Left hindlimb (tissue), 1 donor: Measurements from ENCODE around the gene GPR84.

Source experiments
- DNase-seq: peaks from one replicate; pipeline ENCODE4 v3.0.0-alpha.2; 2018

Gene GPR84

GRCh38 chr12:54373649-54374561 is 9.6 kb upstream of the GPR84 start:
- no peak for DNase-seq

DNA sequence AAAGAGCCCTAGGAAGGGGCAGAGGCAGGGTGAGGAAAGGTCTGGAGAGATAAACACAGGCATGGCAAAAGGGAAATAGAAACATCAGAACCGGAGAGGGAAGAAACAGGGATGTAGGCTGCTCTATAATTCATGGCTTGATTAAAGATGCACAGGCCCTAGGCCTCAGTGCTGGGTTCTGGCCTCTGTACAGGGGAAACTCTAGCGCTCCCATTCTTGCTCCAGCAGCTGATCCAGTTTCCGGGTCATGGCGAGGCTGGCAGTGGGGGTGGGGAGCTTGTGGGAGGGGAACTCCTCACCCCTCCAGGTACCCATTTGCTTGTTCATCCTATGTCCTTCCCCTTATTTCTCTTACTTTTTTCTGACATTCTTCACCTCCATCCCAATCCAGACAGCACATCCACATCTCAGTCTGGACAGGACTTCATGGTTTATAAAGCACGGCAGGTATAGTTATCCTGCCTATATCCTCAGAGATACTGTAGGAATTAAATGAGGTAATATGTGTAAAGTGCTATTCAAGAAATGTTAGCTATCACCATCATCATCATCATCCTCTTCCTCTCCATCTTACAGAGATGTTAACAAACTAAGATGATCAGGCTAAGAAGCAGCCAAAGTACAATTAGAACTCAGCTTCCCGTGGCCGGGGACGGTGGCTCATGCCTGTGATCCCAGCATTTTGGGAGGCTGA is 8.0 kb upstream of the GPR84 start:
- DNase-seq, result no peak

GRCh38 chr12:54371328-54372112 is 7.2 kb upstream of the GPR84 start:
- peak; percentile 83 for DNase-seq

GRCh38 chr12:54370171-54370730 is 6.0 kb upstream of the GPR84 start:
- peak; percentile 88 for DNase-seq

GRCh38 chr12:54369597-54370131 is 5.4 kb upstream of the GPR84 start:
- no peak for DNase-seq

DNA sequence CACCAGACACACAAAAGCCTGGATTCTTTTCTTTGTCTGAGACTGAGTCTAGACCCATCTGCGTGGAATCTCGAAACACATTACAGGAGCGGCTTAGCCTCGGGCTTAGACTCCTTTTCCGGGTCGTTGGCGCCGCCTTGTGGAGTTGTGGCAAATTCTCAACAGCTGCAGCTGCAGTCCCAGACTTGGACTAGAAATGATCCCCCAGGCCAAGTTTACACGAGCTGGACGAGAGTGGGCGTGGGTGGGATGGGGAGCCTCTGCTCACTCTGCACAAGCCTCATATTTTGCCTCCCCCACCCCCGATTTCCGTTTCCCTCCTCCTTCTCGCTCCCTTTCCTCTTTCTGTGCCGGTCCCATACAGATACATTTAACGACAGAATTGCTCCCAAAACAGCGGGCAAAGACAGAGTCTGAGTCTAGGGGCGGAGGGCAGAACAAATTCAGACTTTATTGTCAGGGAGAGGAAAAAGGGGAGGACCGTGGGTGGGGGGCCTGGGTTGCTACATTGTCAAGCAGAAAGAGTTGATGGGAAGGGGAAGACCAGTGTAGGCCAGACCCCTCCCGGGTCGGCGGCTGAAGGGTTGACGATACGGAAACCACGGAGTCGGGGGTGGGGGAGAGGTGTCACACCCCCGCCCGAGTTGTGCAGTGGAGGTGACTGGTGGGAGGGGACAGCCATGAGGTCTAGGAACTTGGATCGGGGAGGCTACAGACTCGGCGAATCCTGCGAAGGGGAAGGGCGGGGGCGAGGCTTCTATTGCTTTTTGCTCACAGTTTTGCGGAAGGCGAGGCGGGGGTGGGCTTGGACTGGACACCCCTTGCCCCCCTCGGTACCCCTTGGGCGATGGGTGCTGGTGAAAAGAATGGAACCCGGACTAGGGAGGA is 4.7 kb upstream of the GPR84 start:
- DNase-seq, result peak; percentile 95

DNA sequence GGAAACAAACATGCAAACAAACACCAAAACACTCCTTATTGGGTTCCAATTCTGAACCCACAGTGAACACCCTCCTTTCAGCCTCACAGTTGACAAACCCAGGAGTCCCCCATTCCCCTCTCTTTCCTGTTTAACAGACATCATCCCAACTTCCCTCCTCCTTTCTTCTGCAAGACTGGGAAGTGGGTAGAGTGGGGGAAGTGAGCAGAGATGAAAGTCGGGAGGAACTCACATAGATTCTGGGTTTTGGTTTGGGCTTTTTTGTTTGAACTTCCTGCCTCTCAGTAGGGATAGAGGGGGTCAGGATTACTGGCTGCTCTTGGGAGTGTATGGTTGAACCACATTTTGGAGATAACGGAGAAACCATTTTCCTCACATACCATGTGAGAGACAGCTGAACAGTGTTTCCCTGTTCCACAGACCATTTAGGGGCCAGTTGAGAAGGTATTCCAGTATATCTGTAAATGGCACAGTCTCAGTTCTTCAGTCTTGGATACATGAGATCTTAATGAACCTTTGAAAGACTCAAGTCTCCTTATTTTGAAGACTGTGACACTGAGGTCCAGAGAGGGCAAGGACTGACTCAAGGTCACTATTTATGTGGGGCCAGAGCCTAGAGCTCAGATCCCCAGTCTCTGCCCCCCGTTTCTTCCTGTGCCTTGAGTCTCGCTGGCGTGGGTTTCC is 3.9 kb upstream of the GPR84 start:
- DNase-seq, result no peak

DNA sequence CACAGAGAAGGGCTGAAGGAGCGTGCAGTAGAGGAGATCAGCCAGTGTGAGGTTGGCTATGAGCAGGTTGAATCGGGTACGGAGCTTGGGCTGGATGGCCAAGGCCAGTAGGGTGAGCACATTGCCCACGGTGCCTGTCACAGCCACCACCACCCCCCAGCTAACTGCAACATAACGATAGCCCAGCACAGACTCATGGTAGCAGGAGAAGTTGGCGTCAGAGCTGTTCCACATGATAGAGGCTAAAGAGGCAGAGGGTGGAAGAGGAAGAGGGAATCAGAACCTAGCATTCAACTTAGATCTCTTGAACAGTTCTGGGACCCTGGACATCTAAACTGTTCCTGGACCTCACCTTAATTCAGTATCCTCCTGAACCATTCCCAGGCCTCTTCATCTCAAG is 668 bp downstream of the GPR84 start:
- no peak for DNase-seq

DNA sequence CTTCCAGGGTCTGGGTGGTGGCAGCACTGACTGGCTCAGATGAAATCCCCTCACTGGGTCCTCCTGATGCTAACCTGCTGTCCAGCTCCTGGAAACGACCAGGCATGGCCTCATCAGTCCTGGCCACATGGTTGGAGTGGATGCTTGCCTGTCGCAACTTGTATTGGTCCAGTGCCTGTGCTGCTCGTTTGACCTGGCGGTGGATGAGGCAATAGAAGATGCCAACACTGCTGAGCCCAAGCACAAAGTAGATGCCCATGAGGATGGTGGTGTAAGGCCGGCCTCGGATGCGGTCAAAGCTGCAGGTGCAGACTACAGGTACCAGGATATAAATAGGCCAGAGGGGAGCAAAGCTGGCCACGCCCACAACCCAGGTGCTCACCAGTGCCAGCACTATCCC is 1.2 kb downstream of the GPR84 start:
- DNase-seq, result no peak

DNA sequence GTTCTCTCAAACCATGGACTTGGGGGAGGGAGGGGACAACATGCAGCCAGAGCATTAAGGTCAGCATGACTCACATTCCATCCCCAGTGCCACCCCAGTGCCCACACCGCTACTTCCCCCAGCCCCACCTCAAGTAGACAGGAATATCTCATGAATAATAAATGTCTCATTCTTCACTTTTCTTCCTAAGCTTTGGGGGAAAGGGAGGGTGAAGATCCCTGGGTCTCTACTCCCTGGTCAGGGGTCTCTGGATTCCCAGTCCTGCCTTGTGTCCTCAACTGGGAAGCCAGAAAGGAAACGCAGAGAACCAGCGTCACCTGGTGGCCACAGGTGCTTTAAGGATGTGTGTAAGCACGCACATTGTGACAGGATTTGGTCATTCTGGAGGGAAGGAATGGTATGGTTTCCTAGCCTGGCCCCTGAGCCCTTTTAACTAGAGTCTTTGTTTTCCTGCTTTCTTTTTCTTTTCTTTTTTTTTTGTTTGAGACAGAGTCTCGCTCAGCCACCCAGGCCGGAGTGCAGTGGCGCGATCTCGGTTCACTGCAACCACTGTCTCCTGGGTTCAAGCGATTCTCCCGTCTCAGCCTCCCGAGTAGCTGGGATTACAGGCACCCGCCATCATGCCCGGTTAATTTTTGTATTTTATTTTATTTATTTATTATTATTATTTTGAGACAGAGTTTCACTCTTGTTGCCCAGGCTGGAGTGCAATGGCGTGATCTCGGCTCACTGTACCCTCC is 3.4 kb downstream of the GPR84 start:
- no peak for DNase-seq

DNA sequence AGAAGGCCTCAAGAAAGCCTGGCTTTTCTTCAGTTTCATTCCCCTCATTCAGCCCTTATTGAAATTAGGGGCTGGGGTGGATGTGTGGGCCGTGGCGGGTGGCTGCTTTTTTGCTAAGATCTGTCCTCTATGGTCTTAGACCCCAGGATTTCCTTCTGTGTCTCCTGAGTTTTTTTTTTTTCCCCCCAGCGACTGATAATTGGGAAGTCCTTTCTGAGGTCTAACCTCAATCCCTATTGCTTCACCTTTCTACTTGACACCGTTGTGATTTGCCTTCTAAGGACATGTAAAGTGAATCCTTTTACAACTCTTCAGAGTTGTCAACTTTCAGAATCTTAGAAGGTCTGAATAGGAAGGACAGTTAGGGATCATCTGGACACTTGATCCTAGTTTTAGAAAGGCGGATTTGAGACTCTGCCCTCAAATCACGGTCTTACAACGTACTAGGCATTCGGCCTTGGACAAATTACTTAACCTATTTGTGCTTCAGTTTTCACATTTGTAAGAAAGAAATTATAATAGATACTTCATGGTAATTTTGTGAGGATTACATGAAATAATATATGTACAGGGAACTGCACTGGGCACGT is 4.4 kb downstream of the GPR84 start:
- DNase-seq, result no peak

- peak; percentile 98 for DNase-seq
These were observed 5.1 kb downstream of the GPR84 start for GRCh38 chr12:54358945-54359761.

GRCh38 chr12:54358191-54358944 is 5.9 kb downstream of the GPR84 start:
- no peak for DNase-seq

GRCh38 chr12:54357506-54358190 is 6.6 kb downstream of the GPR84 start:
- DNase-seq, result no peak

DNA sequence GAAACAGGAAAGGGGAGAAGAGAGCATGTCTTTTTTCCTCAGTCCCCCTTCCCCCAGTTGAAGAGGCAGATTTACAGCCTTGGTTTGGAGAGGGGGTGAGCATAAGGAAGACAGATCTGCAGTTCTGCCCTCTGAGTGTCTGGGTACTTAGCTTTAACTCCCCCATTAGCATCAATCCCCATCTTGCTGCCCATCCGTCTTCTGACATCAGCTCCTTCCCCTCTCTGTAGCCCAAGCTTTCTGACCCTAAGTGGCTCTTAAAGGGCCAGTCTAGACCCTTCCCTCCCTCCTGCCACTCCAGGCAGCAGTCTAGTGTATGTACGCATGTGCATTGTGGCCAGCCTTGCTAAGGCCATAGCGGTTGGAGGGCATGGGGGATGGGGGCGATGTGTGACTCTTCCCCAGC is 7.3 kb downstream of the GPR84 start:
- no peak for DNase-seq

DNA sequence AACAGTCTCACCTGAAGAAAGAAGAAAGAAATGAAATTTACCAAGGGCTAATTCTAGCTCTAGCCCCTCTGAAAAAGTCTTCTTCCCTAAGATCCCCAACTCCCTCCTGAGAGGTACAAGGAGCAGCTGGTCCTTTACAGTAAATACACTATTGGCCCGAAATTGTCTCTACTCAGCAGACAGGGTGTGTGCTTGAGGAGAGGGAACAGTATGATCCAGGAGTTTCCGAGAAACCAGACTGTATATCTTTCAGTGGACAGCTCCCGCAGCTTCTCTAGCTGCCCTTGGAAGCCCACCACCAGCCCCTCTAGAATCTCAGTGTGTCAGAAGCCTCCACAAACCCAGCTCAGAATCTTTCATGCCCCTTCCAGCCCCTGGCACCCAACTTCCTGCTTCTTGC is 8.1 kb downstream of the GPR84 start:
- DNase-seq, result no peak

GRCh38 chr12:54355104-54355815 is 9.0 kb downstream of the GPR84 start:
- no peak for DNase-seq
